Keratinocyte (primary cell): ENCODE data around the gene PEAR1. TPM values are rescaled to one million over a fixed set of nuclear protein-coding genes. Genes with fewer than 3 reads are reported as not detected.
A peak's percentile ranks its signal among the peaks of the same experiment; 100 is the strongest.

ENCODE experiments used
- DNase-seq: peaks from one replicate; pipeline ENCODE4 v3.0.0-alpha.2; 2011; ENCODE audit warnings: low read depth, missing footprints, low spot score
- FAIRE-seq: peaks from 2 replicates; lab custom pipeline; 2011; peaks lifted over from hg19 to GRCh38; lab: Jason Lieb, UNC
- H2AFZ ChIP-seq: 2 replicates; pipeline ENCODE4 v1.6.0; 2012; ENCODE audit warnings: low read length, control low read depth, inconsistent platforms; ENCODE audit not compliant: control insufficient read depth
- H3K27ac ChIP-seq: 2 replicates; pipeline ENCODE4 v1.5.1; 2011; ENCODE audit warnings: low read length; ENCODE audit not compliant: control insufficient read depth, insufficient read depth
- H3K27me3 ChIP-seq: 3 replicates; pipeline ENCODE4 v1.6.0; 2011; ENCODE audit warnings: low read length; ENCODE audit not compliant: control insufficient read depth, insufficient read depth; ENCODE audit errors: extremely low read depth
- H3K36me3 ChIP-seq, 2 experiments: 2 replicates in 1 of 2; 3 replicates in 1 of 2; pipeline ENCODE4 v1.5.1; 2011; ENCODE audit warnings: low read length in 2 of 2, mild to moderate bottlenecking in 1 of 2; ENCODE audit not compliant: control insufficient read depth in 2 of 2, insufficient read depth in 2 of 2; ENCODE audit errors: extremely low read depth in 1 of 2
- H3K4me1 ChIP-seq: 3 replicates; pipeline ENCODE4 v1.5.1; 2011; ENCODE audit warnings: low read length; ENCODE audit not compliant: control insufficient read depth, insufficient read depth; ENCODE audit errors: extremely low read depth
- H3K4me2 ChIP-seq: 3 replicates; pipeline ENCODE4 v1.6.0; 2011; ENCODE audit warnings: low read depth, low read length; ENCODE audit not compliant: control insufficient read depth, insufficient read depth; ENCODE audit errors: extremely low read depth
- H3K4me3 ChIP-seq, 3 experiments: fragments of 200-600 bp in 1 of 3; sonication (generic) in 1 of 3; 2 replicates in 2 of 3; 3 replicates in 1 of 3; pipeline ENCODE4 v1.5.1; 2011 to 2016; ENCODE audit warnings: low read length in 3 of 3, mild to moderate bottlenecking in 3 of 3, control low read depth in 2 of 3, inconsistent platforms in 1 of 3, low read depth in 1 of 3, mixed read lengths in 1 of 3, mixed run types in 1 of 3, moderate library complexity in 1 of 3; ENCODE audit not compliant: control insufficient read depth in 2 of 3, insufficient read depth in 2 of 3; ENCODE audit errors: extremely low read depth in 1 of 3
- H3K79me2 ChIP-seq: 2 replicates; pipeline ENCODE4 v1.6.0; 2012; ENCODE audit warnings: low read length; ENCODE audit not compliant: control insufficient read depth, insufficient read depth
- H3K9ac ChIP-seq: 3 replicates; pipeline ENCODE4 v1.6.0; 2011; ENCODE audit warnings: low read length; ENCODE audit not compliant: control insufficient read depth, insufficient read depth; ENCODE audit errors: extremely low read depth
- H3K9me1 ChIP-seq: 3 replicates; pipeline ENCODE4 v1.6.0; 2011; ENCODE audit warnings: low read length; ENCODE audit not compliant: control insufficient read depth, insufficient read depth; ENCODE audit errors: extremely low read depth
- H3K9me3 ChIP-seq: 2 replicates; pipeline ENCODE4 v1.5.1; 2012; ENCODE audit warnings: low read depth, low read length; ENCODE audit not compliant: control insufficient read depth
- H4K20me1 ChIP-seq: 3 replicates; pipeline ENCODE4 v1.6.0; 2011; ENCODE audit warnings: low read length; ENCODE audit not compliant: control insufficient read depth, insufficient read depth; ENCODE audit errors: extremely low read depth
- EZH2 ChIP-seq: IDR thresholded peaks from one replicate; pipeline ENCODE4 v1.6.1; 2012; ENCODE audit warnings: inconsistent platforms, mild to moderate bottlenecking, low read length, moderate library complexity
- dilution Hi-C: fragments of 300-500 bp; cut with MboI; formaldehyde crosslinking; loops from one replicate; pipeline ENCODE4 v1.7.0; 2020; ENCODE audit warnings: low sequenced_read_pairs; ENCODE audit not compliant: extremely low pct_ligation_motif_present
- polyA plus RNA-seq, 5 experiments: library from polyadenylated mRNA; depleted of rRNA in 3 of 5; stranded (reverse) in 3 of 5; stranded (forward) in 1 of 5; unstranded in 1 of 5; fragments of >200 nt; gene quantifications; 1 replicate in 1 of 5; 2 replicates in 3 of 5; 3 replicates in 1 of 5; pipeline versions ENCODE4 v1.2.1 to v1.2.3, GENCODE V29; 2011 to 2012; ENCODE audit warnings: missing spikeins in 2 of 5, low read depth in 1 of 5, low replicate concordance in 1 of 5
- TF ChIP-seq, protein P1 (sequence below), 3 experiments: IDR thresholded peaks in 1 of 3; conservative IDR thresholded peaks in 1 of 3; optimal IDR thresholded peaks in 1 of 3; 2 replicates in 2 of 3; 3 replicates in 1 of 3; pipeline versions ENCODE3 to v1.5.1; 2011; ENCODE audit warnings: low read length in 3 of 3, mild to moderate bottlenecking in 3 of 3, moderate library complexity in 2 of 3, control low read depth in 1 of 3, inconsistent platforms in 1 of 3; ENCODE audit not compliant: insufficient read depth in 2 of 3; ENCODE audit errors: extremely low read depth in 1 of 3

PEAR1 gene
- polyA plus RNA-seq, 1 donor (not counting 4 experiments of a cell fraction or from before 2014, with no cell fraction given), result 4.2 TPM

- Histone ChIP-seq H3K9me3 (no peaks in the 10 kb centered on the region), H3K4me2 (peak overlapping the region; percentile 75), H3K4me1 (peaks cover 17% of the 10 kb centered on the region), H3K9ac (no peak overlapping the region), H2AFZ (no peak overlapping the region), H3K9me1 (no peaks in the 10 kb centered on the region), H3K27ac (no peak overlapping the region), H3K79me2 (no peaks in the 10 kb centered on the region), H3K36me3 (peaks cover 0 to 9% of the 10 kb centered on the region in 2 experiments), H4K20me1 (no peaks in the 10 kb centered on the region), H3K27me3 (no peaks in the 10 kb centered on the region), H3K4me3 (no peak overlapping the region)
- no peak for DNase-seq
- dilution Hi-C loops, result no loop called here
- FAIRE-seq, result no peak
- TF ChIP-seq, protein P1, sequence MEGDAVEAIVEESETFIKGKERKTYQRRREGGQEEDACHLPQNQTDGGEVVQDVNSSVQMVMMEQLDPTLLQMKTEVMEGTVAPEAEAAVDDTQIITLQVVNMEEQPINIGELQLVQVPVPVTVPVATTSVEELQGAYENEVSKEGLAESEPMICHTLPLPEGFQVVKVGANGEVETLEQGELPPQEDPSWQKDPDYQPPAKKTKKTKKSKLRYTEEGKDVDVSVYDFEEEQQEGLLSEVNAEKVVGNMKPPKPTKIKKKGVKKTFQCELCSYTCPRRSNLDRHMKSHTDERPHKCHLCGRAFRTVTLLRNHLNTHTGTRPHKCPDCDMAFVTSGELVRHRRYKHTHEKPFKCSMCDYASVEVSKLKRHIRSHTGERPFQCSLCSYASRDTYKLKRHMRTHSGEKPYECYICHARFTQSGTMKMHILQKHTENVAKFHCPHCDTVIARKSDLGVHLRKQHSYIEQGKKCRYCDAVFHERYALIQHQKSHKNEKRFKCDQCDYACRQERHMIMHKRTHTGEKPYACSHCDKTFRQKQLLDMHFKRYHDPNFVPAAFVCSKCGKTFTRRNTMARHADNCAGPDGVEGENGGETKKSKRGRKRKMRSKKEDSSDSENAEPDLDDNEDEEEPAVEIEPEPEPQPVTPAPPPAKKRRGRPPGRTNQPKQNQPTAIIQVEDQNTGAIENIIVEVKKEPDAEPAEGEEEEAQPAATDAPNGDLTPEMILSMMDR (optimal IDR thresholded peaks at IDR 0.05 in 1 of 3, IDR thresholded peaks at IDR 0.05 in 1 of 3, conservative IDR thresholded peaks at IDR 0.05 in 1 of 3; ENCODE audit: extremely low read depth in 1 of 3, insufficient read depth in 2 of 3, low read length in 3 of 3), result no peak
- peak; percentile 22 for TF ChIP-seq EZH2
Observed at GRCh38 chr1:156908955-156909354, 15.4 kb downstream of the PEAR1 start.

- no peaks in the 10 kb centered on the region for H3K9me1 ChIP-seq
- peaks cover 17% of the 10 kb centered on the region for H3K4me1 ChIP-seq
- H4K20me1 ChIP-seq, result no peaks in the 10 kb centered on the region
- no peaks in the 10 kb centered on the region for H3K79me2 ChIP-seq
- no peak overlapping the region for H2AFZ ChIP-seq
- no peak overlapping the region for H3K9ac ChIP-seq
- no peak overlapping the region for H3K27ac ChIP-seq
- no peak for TF ChIP-seq EZH2
- TF ChIP-seq, protein P1 (optimal IDR thresholded peaks at IDR 0.05 in 1 of 3, IDR thresholded peaks at IDR 0.05 in 1 of 3, conservative IDR thresholded peaks at IDR 0.05 in 1 of 3; ENCODE audit: extremely low read depth in 1 of 3, insufficient read depth in 2 of 3, low read length in 3 of 3), result no peak
- peaks cover 4 to 15% of the 10 kb centered on the region in 2 experiments for H3K36me3 ChIP-seq
- DNase-seq (no peak), FAIRE-seq (no peak)
- H3K4me2 ChIP-seq, result no peak overlapping the region
- no peak overlapping the region for H3K4me3 ChIP-seq
- H3K9me3 ChIP-seq, result no peaks in the 10 kb centered on the region
- dilution Hi-C loops, result no loop called here
- H3K27me3 ChIP-seq, result no peaks in the 10 kb centered on the region
Observed at GRCh38 chr1:156909671-156910070, 16.2 kb downstream of the PEAR1 start.
